ENCODE measurements around the gene TATDN3. TPM values are rescaled to one million over a fixed set of nuclear protein-coding genes. Genes with fewer than 3 reads are reported as not detected.
A peak's percentile ranks its signal among the peaks of the same experiment; 100 is the strongest.
"Not testable (repeated sequence)": the region's sequence is repeated elsewhere in the genome, so short reads cannot be mapped to it uniquely, and the experiment has no call there.

TATDN3 gene
- total and polyA plus RNA-seq, 8 donors: 7.7 to 10.4 (median 8.8) TPM

GRCh38 chr1:212774584-212774983 lies 17.1 kb upstream of the TATDN3 start:
- WGBS, 2 donors: 79 to 94% methylated on average over 2 of the region's 2 CpGs
- intact Hi-C loops (cut with DNase I): no loop called here
- ATAC-seq: peak in 2 of 4 donors; percentile 16 to 42

DNA sequence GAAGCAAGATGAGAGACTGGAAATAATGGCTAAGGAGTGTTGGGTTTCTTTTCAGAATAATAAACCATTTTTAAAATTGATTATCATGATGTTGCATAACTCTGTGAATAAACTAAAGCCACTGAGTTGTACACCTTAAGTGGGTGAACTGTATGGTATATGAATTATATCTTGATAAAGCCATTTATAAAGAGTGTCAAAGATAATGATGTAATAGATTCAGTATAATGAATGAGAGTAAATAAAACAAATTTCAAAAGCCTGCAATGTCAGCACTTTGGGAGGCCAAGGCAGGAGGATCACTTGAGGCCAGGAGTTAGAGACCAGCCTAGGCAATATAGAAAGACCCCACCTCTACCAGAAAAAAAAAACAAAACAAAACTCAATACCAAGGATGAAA lies 16.5 kb upstream of the TATDN3 start:
- Histone ChIP-seq H3K36me3 (no peaks in the 10 kb centered on the region), H3K9me3 (no peaks in the 10 kb centered on the region), H3K27me3 (no peaks in the 10 kb centered on the region), H3K27ac (no peak overlapping the region), H3K4me3 (no peak overlapping the region), H3K4me1 (no peaks in the 10 kb centered on the region)
- no peak for DNase-seq
- no peak for ATAC-seq
- intact Hi-C loops (cut with DNase I): no loop called here
- FAIRE-seq: no peak
- TF ChIP-seq CTCF (IDR thresholded peaks at IDR 0.05): no peak

More at GRCh38 chr1:212774584-212774983, 17.1 kb upstream of the TATDN3 start:
- no peak overlapping the region for H3K27ac ChIP-seq
- no peak for TF ChIP-seq CTCF (IDR thresholded peaks at IDR 0.05)
- DNase-seq (no peak), FAIRE-seq (no peak)
- no peaks in the 10 kb centered on the region for H3K36me3 ChIP-seq
- H3K4me1 ChIP-seq: no peaks in the 10 kb centered on the region
- no peak overlapping the region for H3K4me3 ChIP-seq
- no peaks in the 10 kb centered on the region for H3K9me3 ChIP-seq
- no peaks in the 10 kb centered on the region for H3K27me3 ChIP-seq

GRCh38 chr1:212777151-212777550 lies 14.5 kb upstream of the TATDN3 start:
- WGBS, 2 donors: 94% methylated on average over 3 of the region's 3 CpGs
- no peak for ATAC-seq

DNA sequence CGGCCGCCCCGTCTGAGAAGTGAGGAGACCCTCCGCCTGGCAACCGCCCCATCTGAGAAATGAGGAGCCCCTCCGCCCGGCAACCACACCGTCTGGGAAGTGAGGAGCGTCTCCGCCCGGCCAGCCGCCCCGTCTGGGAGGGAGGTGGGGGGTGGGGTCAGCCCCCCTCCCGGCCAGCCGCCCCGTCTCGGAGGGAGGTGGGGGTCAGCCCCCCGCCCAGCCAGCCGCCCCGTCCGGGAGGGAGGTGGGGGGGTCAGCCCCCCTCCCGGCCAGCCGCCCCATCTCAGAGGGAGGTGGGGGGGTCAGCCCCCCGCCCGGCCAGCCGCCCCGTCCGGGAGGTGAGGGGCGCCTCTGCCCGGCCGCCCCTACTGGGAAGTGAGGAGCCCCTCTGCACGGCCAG lies 12.6 kb upstream of the TATDN3 start:
- FAIRE-seq, H3K27ac ChIP-seq, H3K36me3 ChIP-seq: not testable (repeated sequence)

More at GRCh38 chr1:212777151-212777550, 14.5 kb upstream of the TATDN3 start:
- H3K36me3 ChIP-seq: no peaks in the 10 kb centered on the region
- H3K4me3 ChIP-seq: no peak overlapping the region
- no peaks in the 10 kb centered on the region for H3K4me1 ChIP-seq
- DNase-seq (no peak), FAIRE-seq (no peak)
- no peaks in the 10 kb centered on the region for H3K9me3 ChIP-seq
- H3K27ac ChIP-seq: no peak overlapping the region
- no peaks in the 10 kb centered on the region for H3K27me3 ChIP-seq
- TF ChIP-seq CTCF (IDR thresholded peaks at IDR 0.05): no peak
- intact Hi-C loops (cut with DNase I): no loop called here

DNA sequence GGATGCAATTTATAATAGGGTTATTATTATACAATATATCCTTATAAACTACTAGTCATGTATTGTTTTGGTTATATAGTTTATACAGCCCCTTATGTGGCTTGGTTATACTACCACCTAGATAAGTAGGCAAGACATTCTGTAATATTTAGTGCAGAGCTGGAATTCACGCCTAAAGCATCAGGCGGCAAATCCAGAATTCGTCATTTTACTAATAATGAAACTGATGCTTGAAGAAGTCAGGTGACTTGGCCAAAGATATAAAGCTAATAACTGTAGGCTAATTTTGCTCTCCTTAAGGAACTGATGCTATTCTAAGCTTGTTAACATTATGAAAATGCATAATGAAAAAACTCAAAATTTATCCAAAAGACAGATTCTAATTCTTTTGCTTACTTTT lies 10.9 kb upstream of the TATDN3 start:
- DNase-seq (no peak), FAIRE-seq (no peak), ATAC-seq (no peak)
- Histone ChIP-seq H3K27me3 (no peaks in the 10 kb centered on the region), H3K36me3 (no peaks in the 10 kb centered on the region), H3K4me3 (no peak overlapping the region), H3K4me1 (no peaks in the 10 kb centered on the region), H3K27ac (no peak overlapping the region), H3K9me3 (no peaks in the 10 kb centered on the region)
- 92 to 98% methylated on average over 3 of the region's 3 CpGs for whole genome bisulfite sequencing, 2 donors
- TF ChIP-seq CTCF (IDR thresholded peaks at IDR 0.05): no peak
- intact Hi-C loops (cut with DNase I): no loop called here

More for the DNA sequence above, 12.6 kb upstream of the TATDN3 start:
- 98% methylated on average over 31 of the region's 32 CpGs; no CpG with 5 or more reads in 1 of the 2 donors for WGBS, 2 donors
- H3K4me3 ChIP-seq; H3K27me3 ChIP-seq; H3K4me1 ChIP-seq; intact Hi-C loops (cut with DNase I); ATAC-seq; H3K9me3 ChIP-seq: not testable (repeated sequence)
- DNase-seq: peak in 2 of 6 donors; percentile 17 to 74

All from pancreas (tissue), 10 donors.